WTC11 (cell line): ENCODE data around the gene DROSHA. TPM values are rescaled to one million over a fixed set of nuclear protein-coding genes. Genes with fewer than 3 reads are reported as not detected.

Source experiments
- ATAC-seq: fragments of 200-7000 bp; cut with Tn5 transposase; 2 replicates; pipeline ENCODE4 v1.10.0; 2021; ENCODE audit warnings: mild to moderate bottlenecking, moderate library complexity
- CTCF ChIA-PET: fragments of 300-600 bp; sonication (Branson Sonifier 250); formaldehyde crosslinking; loops from one replicate; lab custom pipeline; 2021; ENCODE audit warnings: antibody characterized with exemption; lab: Charles Lee
- POLR2A ChIA-PET: fragments of 350-600 bp; sonication (Branson Sonifier 250); formaldehyde crosslinking; loops from one replicate; lab custom pipeline; 2021; ENCODE audit warnings: antibody characterized with exemption; lab: Charles Lee
- DNase-seq: peaks from one replicate; pipeline ENCODE4 v3.0.0; 2021; ENCODE audit warnings: low spot score
- H3K27ac Mint-ChIP-seq: 2 replicates; pipeline ENCODE4 v1.8.0; 2021; ENCODE audit warnings: mixed read lengths
- H3K27me3 Mint-ChIP-seq: 2 replicates; pipeline ENCODE4 v1.8.0; 2021; ENCODE audit warnings: low read depth, mild to moderate bottlenecking, moderate library complexity, mixed read lengths
- H3K36me3 Mint-ChIP-seq: 2 replicates; pipeline ENCODE4 v1.8.0; 2021; ENCODE audit warnings: mixed read lengths
- H3K4me1 Mint-ChIP-seq: 2 replicates; pipeline ENCODE4 v1.8.0; 2022; ENCODE audit warnings: mixed read lengths
- H3K4me3 Mint-ChIP-seq: 2 replicates; pipeline ENCODE4 v1.8.0; 2021; ENCODE audit warnings: mild to moderate bottlenecking, moderate library complexity, mixed read lengths
- H3K9me3 Mint-ChIP-seq: 2 replicates; pipeline ENCODE4 v1.8.0; 2021; ENCODE audit warnings: mixed read lengths
- GABPB1 ChIP-seq: sonication (generic); formaldehyde crosslinking; IDR thresholded peaks from 2 replicates; pipeline ENCODE4 v1.8.1; 2023; ENCODE audit warnings: mild to moderate bottlenecking, missing genetic modification reagents
- GRHL2 ChIP-seq: fragments of 250-450 bp; sonication (Bioruptor Pico); IDR thresholded peaks from 2 replicates; pipeline ENCODE4 v1.8.0; 2022; ENCODE audit warnings: mild to moderate bottlenecking, moderate library complexity; ENCODE audit not compliant: insufficient replicate concordance, severe bottlenecking
- NFATC4 ChIP-seq: fragments of 250-450 bp; sonication (Bioruptor Pico); IDR thresholded peaks from 2 replicates; pipeline ENCODE4 v1.9.0; 2021; ENCODE audit warnings: mild to moderate bottlenecking
- NFE2L1 ChIP-seq: sonication (generic); formaldehyde crosslinking; IDR thresholded peaks from 2 replicates; pipeline ENCODE4 v1.8.1; 2023; ENCODE audit warnings: missing genetic modification reagents
- ZNF138 ChIP-seq: sonication (generic); formaldehyde crosslinking; conservative IDR thresholded peaks from 2 replicates; pipeline ENCODE4 v1.8.1; 2022; ENCODE audit warnings: mild to moderate bottlenecking, moderate library complexity, missing genetic modification reagents
- ZNF263 ChIP-seq: sonication (generic); formaldehyde crosslinking; IDR thresholded peaks from 2 replicates; pipeline ENCODE4 v1.8.1; 2022; ENCODE audit warnings: low read depth, mild to moderate bottlenecking, moderate library complexity, missing genetic modification reagents
- total RNA-seq: library from RNA; stranded (reverse); gene quantifications from 3 replicates; pipeline ENCODE4 v1.2.3, GENCODE V29; 2021
- TF ChIP-seq, protein P1 (sequence below): sonication (generic); formaldehyde crosslinking; IDR thresholded peaks from 2 replicates; pipeline ENCODE4 v1.8.0; 2022; ENCODE audit warnings: missing genetic modification reagents
- TF ChIP-seq, protein P2 (sequence below): fragments of 250-450 bp; sonication (Bioruptor Pico); IDR thresholded peaks from 2 replicates; pipeline ENCODE4 v1.9.0; 2021; ENCODE audit warnings: moderate library complexity, mild to moderate bottlenecking, inconsistent platforms, borderline replicate concordance
- TF ChIP-seq, protein P3 (sequence below): sonication (generic); formaldehyde crosslinking; conservative IDR thresholded peaks from 2 replicates; pipeline ENCODE4 v1.8.1; 2022; ENCODE audit warnings: mild to moderate bottlenecking, missing genetic modification reagents
- TF ChIP-seq, protein P4 (sequence below): fragments of 250-450 bp; sonication (Bioruptor Pico); conservative IDR thresholded peaks from 2 replicates; pipeline ENCODE4 v1.9.0; 2021; ENCODE audit warnings: mild to moderate bottlenecking
- TF ChIP-seq, protein P5 (sequence below): sonication (generic); formaldehyde crosslinking; IDR thresholded peaks from 2 replicates; pipeline ENCODE4 v1.8.1; 2022; ENCODE audit warnings: mild to moderate bottlenecking, moderate library complexity, missing genetic modification reagents
- TF ChIP-seq, protein P6 (sequence below): sonication (generic); formaldehyde crosslinking; IDR thresholded peaks from 2 replicates; pipeline ENCODE4 v1.8.0; 2023; ENCODE audit warnings: missing genetic modification reagents, mild to moderate bottlenecking, borderline replicate concordance

The DROSHA gene
- total RNA-seq, 1 experiment from 2014 or later: 125 TPM

DNA sequence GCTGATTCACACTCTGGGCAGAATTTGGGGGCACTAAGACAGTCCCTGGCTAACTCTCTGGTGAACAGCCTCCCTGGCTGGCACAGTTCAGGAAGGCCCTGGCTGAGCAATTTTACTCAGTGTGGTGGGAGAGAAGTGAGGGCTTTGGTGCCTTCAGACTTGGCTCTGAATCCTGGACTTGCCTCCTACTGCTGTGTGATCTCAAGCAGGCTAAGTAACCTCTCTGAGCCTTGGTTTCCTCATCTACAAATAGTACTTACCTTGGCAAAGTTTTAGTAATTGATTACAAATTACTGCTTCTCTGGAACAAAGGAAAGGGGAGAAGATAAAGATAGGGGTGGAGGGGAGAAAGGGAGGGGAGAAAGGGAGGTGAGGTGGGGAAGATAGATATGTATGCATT lies 153.8 kb downstream of the DROSHA start:
- CTCF ChIA-PET: no interaction called here
- H3K9me3 Mint-ChIP-seq: no peaks in the 10 kb centered on the region
- POLR2A ChIA-PET: no interaction called here

More for the DNA sequence above, 153.8 kb downstream of the DROSHA start:
- Mint-ChIP-seq H3K36me3 (no peaks in the 10 kb centered on the region), H3K4me3 (no peak overlapping the region), H3K27me3 (no peaks in the 10 kb centered on the region), H3K27ac (no peak overlapping the region), H3K4me1 (peaks cover 23% of the 10 kb centered on the region)
- DNase-seq (no peak), ATAC-seq (no peak)
- TF ChIP-seq, protein P1, sequence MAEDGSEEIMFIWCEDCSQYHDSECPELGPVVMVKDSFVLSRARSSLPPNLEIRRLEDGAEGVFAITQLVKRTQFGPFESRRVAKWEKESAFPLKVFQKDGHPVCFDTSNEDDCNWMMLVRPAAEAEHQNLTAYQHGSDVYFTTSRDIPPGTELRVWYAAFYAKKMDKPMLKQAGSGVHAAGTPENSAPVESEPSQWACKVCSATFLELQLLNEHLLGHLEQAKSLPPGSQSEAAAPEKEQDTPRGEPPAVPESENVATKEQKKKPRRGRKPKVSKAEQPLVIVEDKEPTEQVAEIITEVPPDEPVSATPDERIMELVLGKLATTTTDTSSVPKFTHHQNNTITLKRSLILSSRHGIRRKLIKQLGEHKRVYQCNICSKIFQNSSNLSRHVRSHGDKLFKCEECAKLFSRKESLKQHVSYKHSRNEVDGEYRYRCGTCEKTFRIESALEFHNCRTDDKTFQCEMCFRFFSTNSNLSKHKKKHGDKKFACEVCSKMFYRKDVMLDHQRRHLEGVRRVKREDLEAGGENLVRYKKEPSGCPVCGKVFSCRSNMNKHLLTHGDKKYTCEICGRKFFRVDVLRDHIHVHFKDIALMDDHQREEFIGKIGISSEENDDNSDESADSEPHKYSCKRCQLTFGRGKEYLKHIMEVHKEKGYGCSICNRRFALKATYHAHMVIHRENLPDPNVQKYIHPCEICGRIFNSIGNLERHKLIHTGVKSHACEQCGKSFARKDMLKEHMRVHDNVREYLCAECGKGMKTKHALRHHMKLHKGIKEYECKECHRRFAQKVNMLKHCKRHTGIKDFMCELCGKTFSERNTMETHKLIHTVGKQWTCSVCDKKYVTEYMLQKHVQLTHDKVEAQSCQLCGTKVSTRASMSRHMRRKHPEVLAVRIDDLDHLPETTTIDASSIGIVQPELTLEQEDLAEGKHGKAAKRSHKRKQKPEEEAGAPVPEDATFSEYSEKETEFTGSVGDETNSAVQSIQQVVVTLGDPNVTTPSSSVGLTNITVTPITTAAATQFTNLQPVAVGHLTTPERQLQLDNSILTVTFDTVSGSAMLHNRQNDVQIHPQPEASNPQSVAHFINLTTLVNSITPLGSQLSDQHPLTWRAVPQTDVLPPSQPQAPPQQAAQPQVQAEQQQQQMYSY (CRISPR knock-in tag): no peak
- TF ChIP-seq GRHL2 (CRISPR knock-in tag) (no peak), NFATC4 (CRISPR knock-in tag) (no peak), ZNF263 (CRISPR knock-in tag) (no peak), NFE2L1 (CRISPR knock-in tag) (no peak), ZNF138 (CRISPR knock-in tag) (no peak), GABPB1 (CRISPR knock-in tag) (no peak)
- TF ChIP-seq, protein P2, sequence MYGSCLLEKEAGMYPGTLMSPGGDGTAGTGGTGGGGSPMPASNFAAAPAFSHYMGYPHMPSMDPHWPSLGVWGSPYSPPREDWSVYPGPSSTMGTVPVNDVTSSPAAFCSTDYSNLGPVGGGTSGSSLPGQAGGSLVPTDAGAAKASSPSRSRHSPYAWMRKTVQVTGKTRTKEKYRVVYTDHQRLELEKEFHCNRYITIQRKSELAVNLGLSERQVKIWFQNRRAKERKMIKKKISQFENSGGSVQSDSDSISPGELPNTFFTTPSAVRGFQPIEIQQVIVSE (CRISPR knock-in tag): no peak
- TF ChIP-seq, protein P3, sequence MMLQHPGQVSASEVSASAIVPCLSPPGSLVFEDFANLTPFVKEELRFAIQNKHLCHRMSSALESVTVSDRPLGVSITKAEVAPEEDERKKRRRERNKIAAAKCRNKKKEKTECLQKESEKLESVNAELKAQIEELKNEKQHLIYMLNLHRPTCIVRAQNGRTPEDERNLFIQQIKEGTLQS: no peak
- TF ChIP-seq, protein P4, sequence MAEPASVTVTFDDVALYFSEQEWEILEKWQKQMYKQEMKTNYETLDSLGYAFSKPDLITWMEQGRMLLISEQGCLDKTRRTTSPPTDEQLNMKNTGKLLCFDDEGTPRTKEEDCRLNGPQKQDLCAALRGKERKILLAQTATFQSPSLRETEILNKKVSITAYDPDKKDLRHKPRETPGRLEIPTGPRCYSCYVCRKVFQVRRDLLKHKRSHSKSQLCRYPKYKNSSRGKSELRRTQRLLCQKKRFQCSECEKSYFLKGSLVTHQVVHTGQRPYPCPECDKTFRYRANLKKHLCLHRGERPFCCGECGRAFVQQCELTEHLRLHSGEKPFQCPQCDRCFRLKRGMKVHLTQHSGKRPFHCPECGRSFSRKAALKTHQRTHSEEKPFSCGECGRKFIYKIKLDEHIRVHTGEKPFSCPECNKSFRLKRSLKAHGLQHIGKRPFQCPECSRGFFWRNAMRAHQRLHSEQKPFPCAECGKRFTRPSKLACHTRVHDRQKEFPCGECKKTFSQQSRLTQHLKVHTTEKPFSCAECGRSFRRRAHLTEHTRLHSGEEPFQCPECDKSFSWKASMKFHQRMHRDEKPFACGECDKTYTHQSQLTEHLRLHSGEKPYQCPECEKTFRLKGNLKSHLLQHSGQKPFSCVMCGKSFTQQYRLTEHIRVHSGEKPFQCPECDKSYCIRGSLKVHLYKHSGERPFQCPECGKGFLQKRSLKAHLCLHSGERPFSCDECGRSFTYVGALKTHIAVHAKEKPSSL: no peak
- TF ChIP-seq, protein P5, sequence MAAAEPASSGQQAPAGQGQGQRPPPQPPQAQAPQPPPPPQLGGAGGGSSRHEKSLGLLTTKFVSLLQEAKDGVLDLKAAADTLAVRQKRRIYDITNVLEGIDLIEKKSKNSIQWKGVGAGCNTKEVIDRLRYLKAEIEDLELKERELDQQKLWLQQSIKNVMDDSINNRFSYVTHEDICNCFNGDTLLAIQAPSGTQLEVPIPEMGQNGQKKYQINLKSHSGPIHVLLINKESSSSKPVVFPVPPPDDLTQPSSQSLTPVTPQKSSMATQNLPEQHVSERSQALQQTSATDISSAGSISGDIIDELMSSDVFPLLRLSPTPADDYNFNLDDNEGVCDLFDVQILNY (CRISPR knock-in tag): no peak
- TF ChIP-seq, protein P6, sequence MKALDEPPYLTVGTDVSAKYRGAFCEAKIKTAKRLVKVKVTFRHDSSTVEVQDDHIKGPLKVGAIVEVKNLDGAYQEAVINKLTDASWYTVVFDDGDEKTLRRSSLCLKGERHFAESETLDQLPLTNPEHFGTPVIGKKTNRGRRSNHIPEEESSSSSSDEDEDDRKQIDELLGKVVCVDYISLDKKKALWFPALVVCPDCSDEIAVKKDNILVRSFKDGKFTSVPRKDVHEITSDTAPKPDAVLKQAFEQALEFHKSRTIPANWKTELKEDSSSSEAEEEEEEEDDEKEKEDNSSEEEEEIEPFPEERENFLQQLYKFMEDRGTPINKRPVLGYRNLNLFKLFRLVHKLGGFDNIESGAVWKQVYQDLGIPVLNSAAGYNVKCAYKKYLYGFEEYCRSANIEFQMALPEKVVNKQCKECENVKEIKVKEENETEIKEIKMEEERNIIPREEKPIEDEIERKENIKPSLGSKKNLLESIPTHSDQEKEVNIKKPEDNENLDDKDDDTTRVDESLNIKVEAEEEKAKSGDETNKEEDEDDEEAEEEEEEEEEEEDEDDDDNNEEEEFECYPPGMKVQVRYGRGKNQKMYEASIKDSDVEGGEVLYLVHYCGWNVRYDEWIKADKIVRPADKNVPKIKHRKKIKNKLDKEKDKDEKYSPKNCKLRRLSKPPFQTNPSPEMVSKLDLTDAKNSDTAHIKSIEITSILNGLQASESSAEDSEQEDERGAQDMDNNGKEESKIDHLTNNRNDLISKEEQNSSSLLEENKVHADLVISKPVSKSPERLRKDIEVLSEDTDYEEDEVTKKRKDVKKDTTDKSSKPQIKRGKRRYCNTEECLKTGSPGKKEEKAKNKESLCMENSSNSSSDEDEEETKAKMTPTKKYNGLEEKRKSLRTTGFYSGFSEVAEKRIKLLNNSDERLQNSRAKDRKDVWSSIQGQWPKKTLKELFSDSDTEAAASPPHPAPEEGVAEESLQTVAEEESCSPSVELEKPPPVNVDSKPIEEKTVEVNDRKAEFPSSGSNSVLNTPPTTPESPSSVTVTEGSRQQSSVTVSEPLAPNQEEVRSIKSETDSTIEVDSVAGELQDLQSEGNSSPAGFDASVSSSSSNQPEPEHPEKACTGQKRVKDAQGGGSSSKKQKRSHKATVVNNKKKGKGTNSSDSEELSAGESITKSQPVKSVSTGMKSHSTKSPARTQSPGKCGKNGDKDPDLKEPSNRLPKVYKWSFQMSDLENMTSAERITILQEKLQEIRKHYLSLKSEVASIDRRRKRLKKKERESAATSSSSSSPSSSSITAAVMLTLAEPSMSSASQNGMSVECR: no peak
